Measurements from ENCODE around the gene SOS1.
"Not testable (repeated sequence)": the region's sequence is repeated elsewhere in the genome, so short reads cannot be mapped to it uniquely, and the experiment has no call there.

SOS1 gene

DNA sequence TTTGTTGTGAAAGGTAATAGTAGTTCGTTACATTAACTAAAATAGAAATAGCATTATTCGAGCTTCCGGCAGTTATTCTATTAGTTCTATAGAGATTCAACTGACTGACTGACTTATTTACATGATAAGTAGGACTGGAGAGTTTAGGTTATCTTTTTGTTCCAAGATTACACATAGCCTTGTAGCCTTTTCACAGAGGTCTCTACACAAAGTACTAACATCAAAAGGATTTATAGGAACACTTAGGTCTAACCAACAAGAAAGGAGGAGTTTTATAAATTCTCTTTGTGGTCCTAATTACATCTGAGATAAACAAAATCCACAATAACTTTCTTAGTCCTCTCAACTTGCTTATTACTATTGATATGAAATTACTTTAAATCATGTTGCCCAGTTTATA lies 62.8 kb downstream of the SOS1 start:
- H3K4me3 ChIP-seq (ENCODE audit: control insufficient read depth, low read depth, low read length) = no peak overlapping the region
- no peak for TF ChIP-seq CTCF (conservative IDR thresholded peaks at IDR 0.05; ENCODE audit: control insufficient read depth, insufficient read depth, low read depth, low read length)
- no peak for DNase-seq (ENCODE audit: low read depth)

DNA sequence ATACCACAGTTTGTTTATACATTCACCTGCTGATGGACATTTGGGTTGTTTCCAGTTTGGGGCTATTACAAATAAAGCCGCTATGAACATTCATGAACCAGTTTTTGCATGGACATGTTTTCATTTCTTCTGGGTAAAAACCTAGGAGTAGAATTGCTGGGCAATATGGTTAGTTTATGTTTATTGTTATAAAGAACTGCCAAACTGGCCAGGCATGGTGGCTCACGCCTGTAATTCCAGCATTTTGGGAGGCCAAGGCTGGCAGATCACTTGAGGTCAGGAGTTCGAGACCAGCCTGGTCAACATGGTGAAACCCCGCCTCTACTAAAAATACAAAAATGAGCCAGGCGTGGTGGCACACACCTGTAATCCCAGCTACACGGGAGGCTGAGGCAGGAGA lies 68.2 kb downstream of the SOS1 start:
- not testable (repeated sequence) for H3K4me3 ChIP-seq (ENCODE audit: control insufficient read depth, low read depth, low read length); DNase-seq (ENCODE audit: low read depth)

DNA sequence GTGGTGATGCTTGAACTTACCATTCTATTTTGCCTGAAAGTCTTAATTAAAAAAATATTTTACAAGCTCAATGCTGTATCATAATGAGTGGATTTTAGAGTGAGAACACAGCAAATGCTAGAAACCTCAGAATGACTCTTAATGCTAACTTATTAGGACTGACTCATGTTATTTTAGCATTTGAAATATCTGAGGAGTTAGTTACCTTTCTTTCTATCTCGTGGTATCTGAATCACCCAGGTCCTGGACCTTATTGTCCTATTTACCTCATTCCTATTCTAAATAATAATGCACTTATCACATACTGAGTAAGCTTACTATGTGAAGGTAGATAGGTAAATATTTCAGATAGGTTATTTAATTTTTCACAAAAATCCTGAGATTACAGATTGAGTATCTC lies 70.7 kb downstream of the SOS1 start:
- TF ChIP-seq CTCF (conservative IDR thresholded peaks at IDR 0.05; ENCODE audit: control insufficient read depth, insufficient read depth, low read depth, low read length) = no peak
- DNase-seq (ENCODE audit: low read depth) = peak; percentile 50
- no peak overlapping the region for H3K4me3 ChIP-seq (ENCODE audit: control insufficient read depth, low read depth, low read length)

GRCh38 chr2:39039072-39039471 lies 81.8 kb downstream of the SOS1 start:
- DNase-seq (ENCODE audit: low read depth) = no peak
- TF ChIP-seq CTCF (conservative IDR thresholded peaks at IDR 0.05; ENCODE audit: control insufficient read depth, insufficient read depth, low read depth, low read length) = no peak
- no peak overlapping the region for H3K4me3 ChIP-seq (ENCODE audit: control insufficient read depth, low read depth, low read length)

DNA sequence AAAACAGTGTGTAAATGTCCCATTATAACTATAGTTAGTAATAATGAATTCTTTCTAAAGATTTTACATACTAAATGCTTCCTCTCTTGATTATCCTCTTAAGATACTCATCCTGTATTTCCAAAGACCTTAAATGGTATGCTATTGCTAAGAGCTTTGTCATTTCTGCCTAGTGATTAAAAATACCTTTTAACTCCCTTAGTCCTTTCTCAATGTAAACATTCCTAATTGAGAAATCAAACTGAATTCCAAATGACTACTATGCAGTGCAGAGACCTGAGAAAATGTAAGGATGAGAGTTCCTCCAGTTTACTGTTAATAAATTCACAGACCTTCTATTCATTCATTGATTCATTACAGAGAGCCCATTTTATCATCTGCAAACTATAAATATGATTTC lies 86.9 kb downstream of the SOS1 start:
- no peak for TF ChIP-seq CTCF (conservative IDR thresholded peaks at IDR 0.05; ENCODE audit: control insufficient read depth, insufficient read depth, low read depth, low read length)
- no peak overlapping the region for H3K4me3 ChIP-seq (ENCODE audit: control insufficient read depth, low read depth, low read length)
- peak; percentile 37 for DNase-seq (ENCODE audit: low read depth)

GRCh38 chr2:39027421-39027820 lies 93.4 kb downstream of the SOS1 start:
- H3K4me3 ChIP-seq (ENCODE audit: control insufficient read depth, low read depth, low read length) = no peak overlapping the region
- no peak for DNase-seq (ENCODE audit: low read depth)
- no peak for TF ChIP-seq CTCF (conservative IDR thresholded peaks at IDR 0.05; ENCODE audit: control insufficient read depth, insufficient read depth, low read depth, low read length)

DNA sequence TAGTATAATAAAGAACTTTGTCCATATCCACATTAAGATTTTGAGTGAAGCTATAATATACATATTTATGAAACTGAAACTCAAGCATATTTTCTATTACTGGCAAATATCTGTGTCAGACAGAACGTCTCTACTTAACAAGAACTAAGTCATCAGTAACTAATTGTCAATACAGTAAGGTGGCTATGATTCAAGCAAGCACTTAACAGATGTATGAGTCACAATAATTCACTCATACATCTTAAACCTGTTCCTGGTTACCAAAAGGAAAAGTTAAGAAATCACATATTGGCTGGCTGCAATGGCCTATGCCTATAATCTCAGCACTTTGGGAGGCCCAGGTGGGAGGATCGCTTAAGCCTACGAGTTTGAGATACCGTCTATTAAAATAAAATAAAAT lies 96.0 kb downstream of the SOS1 start:
- no peak overlapping the region for H3K4me3 ChIP-seq (ENCODE audit: control insufficient read depth, low read depth, low read length)
- TF ChIP-seq CTCF (conservative IDR thresholded peaks at IDR 0.05; ENCODE audit: control insufficient read depth, insufficient read depth, low read depth, low read length) = no peak
- peak; percentile 67 for DNase-seq (ENCODE audit: low read depth)
